H9 (cell line): Measurements from ENCODE around the gene CTU1. TPM values are rescaled to one million over a fixed set of nuclear protein-coding genes. Genes with fewer than 3 reads are reported as not detected.
A peak's percentile ranks its signal among the peaks of the same experiment; 100 is the strongest.

Source experiments
- DNase-seq: peaks from one replicate; pipeline ENCODE4 v3.0.0-alpha.2; 2017
- H2AFZ ChIP-seq: one replicate; pipeline ENCODE4 v1.6.1; 2013; ENCODE audit warnings: mild to moderate bottlenecking, low read length, control low read depth, moderate library complexity
- H2AK5ac ChIP-seq: 2 replicates; pipeline ENCODE4 v1.6.1; 2013; ENCODE audit warnings: low read length, control low read depth, mixed read lengths; ENCODE audit not compliant: insufficient read length
- H2BK120ac ChIP-seq: one replicate; pipeline ENCODE4 v1.6.1; 2013; ENCODE audit warnings: low read depth, mild to moderate bottlenecking, low read length, control low read depth, inconsistent platforms; ENCODE audit not compliant: poor library complexity, severe bottlenecking
- H2BK12ac ChIP-seq: 2 replicates; pipeline ENCODE4 v1.6.1; 2013; ENCODE audit warnings: low read length, control low read depth, mixed read lengths, low read depth; ENCODE audit not compliant: insufficient read length
- H2BK15ac ChIP-seq: 2 replicates; pipeline ENCODE4 v1.6.1; 2013; ENCODE audit warnings: low read depth, low read length, control low read depth
- H2BK20ac ChIP-seq: one replicate; pipeline ENCODE4 v1.6.1; 2013; ENCODE audit warnings: low read depth, mild to moderate bottlenecking, low read length, control low read depth, inconsistent platforms; ENCODE audit not compliant: poor library complexity, severe bottlenecking
- H2BK5ac ChIP-seq: 2 replicates; pipeline ENCODE4 v1.6.1; 2013; ENCODE audit warnings: low read length, control low read depth, mixed read lengths; ENCODE audit not compliant: insufficient read length
- H3K14ac ChIP-seq: 2 replicates; pipeline ENCODE4 v1.6.1; 2013; ENCODE audit warnings: low read length, control low read depth; ENCODE audit not compliant: insufficient read depth
- H3K18ac ChIP-seq: 2 replicates; pipeline ENCODE4 v1.6.1; 2013; ENCODE audit warnings: low read depth, mild to moderate bottlenecking, mixed read lengths, low read length, control low read depth; ENCODE audit not compliant: insufficient read length
- H3K23ac ChIP-seq: 2 replicates; pipeline ENCODE4 v1.6.1; 2013; ENCODE audit warnings: low read length, control low read depth, mixed read lengths, low read depth; ENCODE audit not compliant: insufficient read length
- H3K23me2 ChIP-seq: 2 replicates; pipeline ENCODE4 v1.6.1; 2013; ENCODE audit warnings: low read depth, mild to moderate bottlenecking, mixed read lengths, low read length, control low read depth; ENCODE audit not compliant: insufficient read length, poor library complexity, severe bottlenecking
- H3K27ac ChIP-seq: 2 replicates; pipeline ENCODE4 v1.5.1; 2013; ENCODE audit warnings: low read length, control low read depth, mixed read lengths, low read depth; ENCODE audit not compliant: insufficient read length
- H3K27me3 ChIP-seq: 2 replicates; pipeline ENCODE4 v1.6.1; 2013; ENCODE audit warnings: low read length, control low read depth, inconsistent platforms; ENCODE audit not compliant: insufficient read depth
- H3K4ac ChIP-seq: 2 replicates; pipeline ENCODE4 v1.6.1; 2013; ENCODE audit warnings: low read depth, mild to moderate bottlenecking, control low read depth, inconsistent platforms, low read length, moderate library complexity
- H3K4me1 ChIP-seq: 2 replicates; pipeline ENCODE4 v1.6.1; 2013; ENCODE audit warnings: low read length, control low read depth, inconsistent platforms; ENCODE audit not compliant: insufficient read depth
- H3K4me2 ChIP-seq: 2 replicates; pipeline ENCODE4 v1.6.1; 2013; ENCODE audit warnings: low read length, control low read depth, mixed read lengths; ENCODE audit not compliant: insufficient read length, insufficient read depth
- H3K56ac ChIP-seq: 2 replicates; pipeline ENCODE4 v1.6.1; 2013; ENCODE audit warnings: low read depth, mild to moderate bottlenecking, mixed read lengths, low read length, control low read depth; ENCODE audit not compliant: insufficient read length
- H3K79me1 ChIP-seq: 2 replicates; pipeline ENCODE4 v1.6.1; 2013; ENCODE audit warnings: low read depth, mild to moderate bottlenecking, moderate library complexity, low read length, control low read depth, inconsistent platforms; ENCODE audit not compliant: insufficient read depth, poor library complexity, severe bottlenecking
- H3K79me2 ChIP-seq: 2 replicates; pipeline ENCODE4 v1.6.1; 2013; ENCODE audit warnings: low read length, control low read depth, inconsistent platforms; ENCODE audit not compliant: insufficient read depth
- H3K9ac ChIP-seq: 2 replicates; pipeline ENCODE4 v1.6.1; 2013; ENCODE audit warnings: low read length, control low read depth, mixed read lengths; ENCODE audit not compliant: insufficient read length; ENCODE audit errors: extremely low read depth
- H3K9me3 ChIP-seq: one replicate; pipeline ENCODE4 v1.6.1; 2013; ENCODE audit warnings: low read depth, low read length, inconsistent platforms; ENCODE audit not compliant: control insufficient read depth
- H3T11ph ChIP-seq: one replicate; pipeline ENCODE4 v1.6.1; 2013; ENCODE audit warnings: mild to moderate bottlenecking, low read length, control low read depth, inconsistent platforms
- H4K20me1 ChIP-seq: one replicate; pipeline ENCODE4 v1.6.1; 2013; ENCODE audit not compliant: control insufficient read depth, insufficient read length, insufficient read depth
- H4K5ac ChIP-seq: 2 replicates; pipeline ENCODE4 v1.6.1; 2013; ENCODE audit warnings: low read depth, mild to moderate bottlenecking, mixed read lengths, low read length, control low read depth; ENCODE audit not compliant: insufficient read length
- H4K8ac ChIP-seq: replicated peaks from 2 replicates; pipeline ENCODE4 v1.6.1; 2013; ENCODE audit warnings: low read length, control low read depth, mixed read lengths, low read depth; ENCODE audit not compliant: insufficient read length
- H4K91ac ChIP-seq: 2 replicates; pipeline ENCODE4 v1.6.1; 2013; ENCODE audit warnings: low read depth, mild to moderate bottlenecking, moderate library complexity, mixed read lengths, low read length, control low read depth; ENCODE audit not compliant: insufficient read length
- H3K27ac Mint-ChIP-seq, 3 experiments: 2 replicates in 2 of 3; 3 replicates in 1 of 3; pipeline ENCODE4 v1.8.0; 2020 to 2021; ENCODE audit warnings: mixed read lengths in 3 of 3, mild to moderate bottlenecking in 1 of 3, moderate library complexity in 1 of 3
- H3K27me3 Mint-ChIP-seq: 2 replicates; pipeline ENCODE4 v1.8.0; 2021; ENCODE audit warnings: low read depth, mild to moderate bottlenecking, moderate library complexity, mixed read lengths
- H3K36me3 Mint-ChIP-seq, 3 experiments: 2 replicates in 2 of 3; 3 replicates in 1 of 3; pipeline ENCODE4 v1.8.0; 2020 to 2021; ENCODE audit warnings: low read depth in 3 of 3, mixed read lengths in 3 of 3; ENCODE audit not compliant: insufficient read depth in 1 of 3
- H3K4me1 Mint-ChIP-seq, 2 experiments: 2 replicates each; pipeline ENCODE4 v1.8.0; 2020; ENCODE audit warnings: mixed read lengths in 2 of 2
- H3K4me3 Mint-ChIP-seq, 2 experiments: 2 replicates in 1 of 2; 3 replicates in 1 of 2; pipeline ENCODE4 v1.8.0; 2020 to 2021; ENCODE audit warnings: mild to moderate bottlenecking in 2 of 2, mixed read lengths in 2 of 2, moderate library complexity in 1 of 2
- H3K9me3 Mint-ChIP-seq, 2 experiments: 2 replicates in 1 of 2; 3 replicates in 1 of 2; pipeline ENCODE4 v1.8.0; 2020; ENCODE audit warnings: mild to moderate bottlenecking in 2 of 2, mixed read lengths in 2 of 2, moderate library complexity in 1 of 2
- CTCF ChIP-seq: fragments of 200-600 bp; sonication (generic); conservative IDR thresholded peaks from 3 replicates; pipeline ENCODE4 v1.8.0; 2021; ENCODE audit warnings: antibody characterized with exemption, mild to moderate bottlenecking
- WGBS: extraction: QIAGEN DNeasy Blood & Tissue Kit; methylation state at CpG from one replicate; pipeline ENCODE4 v1.1.7; 2013; ENCODE audit warnings: missing lambda C conversion rate, low lambda C conversion rate, mixed read lengths; ENCODE audit not compliant: insufficient read length; ENCODE audit errors: extremely low coverage; 5-methylcytosine and 5-hydroxymethylcytosine counted together
- total RNA-seq: library from RNA; stranded (reverse); gene quantifications from 2 replicates; pipeline ENCODE4 v1.2.1, GENCODE V29; 2021

The CTU1 gene
- total RNA-seq, 1 experiment from 2014 or later = 8.8 TPM

- Histone ChIP-seq H4K5ac (no peak overlapping the region), H3K4ac (no peak overlapping the region), H3K9me3 (no peaks in the 10 kb centered on the region), H2BK120ac (no peak overlapping the region), H3K79me1 (no peaks in the 10 kb centered on the region), H3K23ac (no peak overlapping the region), H3K14ac (no peak overlapping the region), H3K23me2 (peaks cover 6% of the 10 kb centered on the region), H4K8ac (no peak overlapping the region), H3T11ph (no peak overlapping the region), H2BK15ac (no peak overlapping the region), H2AK5ac (no peak overlapping the region), H3K18ac (no peak overlapping the region), H3K56ac (no peak overlapping the region), H3K27me3 (no peaks in the 10 kb centered on the region), H3K4me1 (peaks cover 3% of the 10 kb centered on the region; the same call in 1 of the 2 replicates), H2BK12ac (no peak overlapping the region), H3K9ac (no peak overlapping the region), H3K27ac (no peak overlapping the region), H4K91ac (no peak overlapping the region), H2BK5ac (no peak overlapping the region), H2AFZ (no peak overlapping the region), H3K4me2 (no peak overlapping the region), H4K20me1 (no peaks in the 10 kb centered on the region), H2BK20ac (no peak overlapping the region), H3K79me2 (no peaks in the 10 kb centered on the region)
- H3K36me3 Mint-ChIP-seq = no peaks in the 10 kb centered on the region
- H3K27me3 Mint-ChIP-seq = peaks cover 29% of the 10 kb centered on the region
- peaks cover 8 to 9% of the 10 kb centered on the region in 2 experiments for H3K4me1 Mint-ChIP-seq
- no CpG with 5 or more reads among the region's 6 CpGs for WGBS
- H3K4me3 Mint-ChIP-seq = no peak overlapping the region
- peak; percentile 60 for TF ChIP-seq CTCF
- peak; percentile 53 for DNase-seq
- no peak overlapping the region for H3K27ac Mint-ChIP-seq
- no peaks in the 10 kb centered on the region; a peak in 1 of 5 replicates for H3K9me3 Mint-ChIP-seq
Observed at GRCh38 chr19:51111606-51112005, 3.4 kb upstream of the CTU1 start.
